Upper lobe of right lung (tissue), 1 donor: ENCODE data around the gene ZNF3. TPM values are rescaled to one million over a fixed set of nuclear protein-coding genes. Genes with fewer than 3 reads are reported as not detected.

ENCODE experiments used
- ATAC-seq: fragments of 200-7000 bp; cut with Tn5 transposase; one replicate; pipeline ENCODE4 v1.9.1; 2020; ENCODE audit warnings: mild to moderate bottlenecking, moderate library complexity
- DNase-seq: peaks from one replicate; pipeline ENCODE4 v3.0.0-alpha.2; 2020
- H3K27ac ChIP-seq: fragments of 200-600 bp; one replicate; pipeline ENCODE4 v1.8.0; 2022
- H3K27me3 ChIP-seq: fragments of 200-600 bp; one replicate; pipeline ENCODE4 v1.8.0; 2022; ENCODE audit warnings: mild to moderate bottlenecking
- H3K36me3 ChIP-seq: fragments of 200-600 bp; one replicate; pipeline ENCODE4 v1.8.0; 2022
- H3K4me1 ChIP-seq: fragments of 200-600 bp; one replicate; pipeline ENCODE4 v1.8.0; 2022
- H3K4me3 ChIP-seq: fragments of 200-600 bp; one replicate; pipeline ENCODE4 v1.8.0; 2022; ENCODE audit warnings: mild to moderate bottlenecking
- H3K9me3 ChIP-seq: fragments of 200-600 bp; one replicate; pipeline ENCODE4 v1.8.0; 2022
- CTCF ChIP-seq: fragments of 200-600 bp; IDR thresholded peaks from one replicate; pipeline ENCODE4 v1.8.0; 2022; ENCODE audit warnings: antibody characterized with exemption
- intact Hi-C: fragments of 100-400 bp; cut with DNase I; formaldehyde crosslinking; loops from one replicate; pipeline ENCODE4 v1.11.0; 2022
- total RNA-seq: library from RNA; stranded (reverse); fragmentation: NEBNext Ultra II Directional; extraction: Animal tissue kit (Norgen Biotek cat#: 25700); gene quantifications from one replicate; pipeline ENCODE4 v1.2.1, GENCODE V29; 2021
- donor health status: DM: no; HTN: yes; CAD: no; lungs with severe emphysema.

The ZNF3 gene
- total RNA-seq, 1 donor from 2014 or later: 22.4 TPM

GRCh38 chr7:100063376-100063775 is 18.1 kb downstream of the ZNF3 start:
- Histone ChIP-seq H3K4me1 (peaks cover 6% of the 10 kb centered on the region), H3K9me3 (no peaks in the 10 kb centered on the region), H3K27me3 (no peaks in the 10 kb centered on the region), H3K27ac (no peak overlapping the region), H3K36me3 (peaks cover 45% of the 10 kb centered on the region), H3K4me3 (no peak overlapping the region)
- DNase-seq: no peak
- no peak for ATAC-seq
- intact Hi-C loops: no loop called here
- no peak for TF ChIP-seq CTCF

GRCh38 chr7:100061518-100062193 is 19.9 kb downstream of the ZNF3 start:
- no peak for ATAC-seq
- Histone ChIP-seq H3K9me3 (no peaks in the 10 kb centered on the region), H3K36me3 (peaks cover 62% of the 10 kb centered on the region), H3K27me3 (no peaks in the 10 kb centered on the region), H3K27ac (no peak overlapping the region), H3K4me3 (no peak overlapping the region), H3K4me1 (peaks cover 6% of the 10 kb centered on the region)
- intact Hi-C loops: no loop called here
- TF ChIP-seq CTCF: no peak
- no peak for DNase-seq

GRCh38 chr7:100059251-100059739 is 22.2 kb downstream of the ZNF3 start:
- Histone ChIP-seq H3K36me3 (peaks cover 60% of the 10 kb centered on the region), H3K27me3 (no peaks in the 10 kb centered on the region)

GRCh38 chr7:100057006-100057405 is 24.5 kb downstream of the ZNF3 start:
- ATAC-seq: no peak
- H3K4me3 ChIP-seq: no peak overlapping the region
- DNase-seq: no peak
- no peak for TF ChIP-seq CTCF
- no peaks in the 10 kb centered on the region for H3K27me3 ChIP-seq
- no peak overlapping the region for H3K27ac ChIP-seq
- intact Hi-C loops: no loop called here
- H3K4me1 ChIP-seq: no peaks in the 10 kb centered on the region
- no peaks in the 10 kb centered on the region for H3K9me3 ChIP-seq
- H3K36me3 ChIP-seq: peaks cover 39% of the 10 kb centered on the region

More at GRCh38 chr7:100059251-100059739, 22.2 kb downstream of the ZNF3 start:
- Histone ChIP-seq H3K9me3 (no peaks in the 10 kb centered on the region), H3K27ac (no peak overlapping the region), H3K4me3 (no peak overlapping the region), H3K4me1 (no peaks in the 10 kb centered on the region)
- intact Hi-C loops: no loop called here
- DNase-seq (no peak), ATAC-seq (no peak)
- TF ChIP-seq CTCF: no peak

- intact Hi-C loops: no loop called here
- H3K9me3 ChIP-seq: no peaks in the 10 kb centered on the region
- H3K4me1 ChIP-seq: peaks cover 7% of the 10 kb centered on the region
- H3K4me3 ChIP-seq: no peak overlapping the region
- H3K27ac ChIP-seq: no peak overlapping the region
- ATAC-seq (peak; percentile 70), DNase-seq (no peak)
- peak; percentile 34 for TF ChIP-seq CTCF
- H3K27me3 ChIP-seq: no peaks in the 10 kb centered on the region
- H3K36me3 ChIP-seq: peaks cover 16% of the 10 kb centered on the region
These were observed 28.3 kb downstream of the ZNF3 start for GRCh38 chr7:100053215-100053614.
